Neural progenitor cell (in vitro differentiated cells): Measurements from ENCODE around the gene EXOC4. TPM values are rescaled to one million over a fixed set of nuclear protein-coding genes. Genes with fewer than 3 reads are reported as not detected.

Source experiments
- DNase-seq: peaks from one replicate; pipeline ENCODE4 v3.0.0-alpha.2; 2016; ENCODE audit warnings: low spot score
- H2AFZ ChIP-seq: fragments of 200-600 bp; sonication (generic); replicated peaks from 2 replicates; pipeline ENCODE4 v1.6.1; 2016; ENCODE audit warnings: antibody characterized with exemption
- H3F3A ChIP-seq: fragments of 200-600 bp; sonication (generic); 2 replicates; pipeline ENCODE4 v1.6.1; 2016; ENCODE audit warnings: antibody characterized with exemption, low read depth
- H3K27ac ChIP-seq: fragments of 200-600 bp; sonication (generic); 2 replicates; pipeline ENCODE4 v1.5.1; 2016; ENCODE audit warnings: mild to moderate bottlenecking
- H3K27me3 ChIP-seq: fragments of 200-600 bp; sonication (generic); 2 replicates; pipeline ENCODE4 v1.6.1; 2016; ENCODE audit warnings: mild to moderate bottlenecking, moderate library complexity
- H3K36me3 ChIP-seq: fragments of 200-600 bp; sonication (generic); 2 replicates; pipeline ENCODE4 v1.5.1; 2016
- H3K4me1 ChIP-seq: fragments of 200-600 bp; sonication (generic); 2 replicates; pipeline ENCODE4 v1.6.1; 2016; ENCODE audit warnings: mixed run types
- H3K4me2 ChIP-seq: fragments of 200-600 bp; sonication (generic); 2 replicates; pipeline ENCODE4 v1.6.1; 2016
- H3K4me3 ChIP-seq: fragments of 200-600 bp; sonication (generic); 2 replicates; pipeline ENCODE4 v1.5.1; 2016
- H3K79me2 ChIP-seq: fragments of 200-600 bp; sonication (generic); 2 replicates; pipeline ENCODE4 v1.6.1; 2016; ENCODE audit warnings: low read depth
- H3K9ac ChIP-seq: fragments of 200-600 bp; sonication (generic); 2 replicates; pipeline ENCODE4 v1.6.1; 2016
- H3K9me3 ChIP-seq: fragments of 200-600 bp; sonication (generic); 2 replicates; pipeline ENCODE4 v1.5.1; 2016; ENCODE audit warnings: low read depth
- H4K20me1 ChIP-seq: fragments of 200-600 bp; sonication (generic); 2 replicates; pipeline ENCODE4 v1.6.1; 2016; ENCODE audit warnings: low read depth
- H3K27ac Mint-ChIP-seq: 3 replicates; pipeline ENCODE4 v1.8.0; 2021; ENCODE audit warnings: mixed read lengths
- H3K27me3 Mint-ChIP-seq: 2 replicates; pipeline ENCODE4 v1.8.0; 2022; ENCODE audit warnings: low read depth, mild to moderate bottlenecking, inconsistent platforms, moderate library complexity, mixed read lengths; ENCODE audit not compliant: insufficient read depth
- H3K36me3 Mint-ChIP-seq: 3 replicates; pipeline ENCODE4 v1.8.0; 2021; ENCODE audit warnings: mixed read lengths
- H3K4me1 Mint-ChIP-seq: 3 replicates; pipeline ENCODE4 v1.8.0; 2021; ENCODE audit warnings: mixed read lengths
- H3K4me3 Mint-ChIP-seq: 3 replicates; pipeline ENCODE4 v1.8.0; 2021; ENCODE audit warnings: mild to moderate bottlenecking, moderate library complexity, mixed read lengths
- H3K9me3 Mint-ChIP-seq: 3 replicates; pipeline ENCODE4 v1.8.0; 2020; ENCODE audit warnings: mixed read lengths
- CTCF ChIP-seq: fragments of 200-600 bp; sonication (generic); IDR thresholded peaks from 2 replicates; pipeline ENCODE4 v1.5.1; 2017; ENCODE audit warnings: antibody characterized with exemption, mild to moderate bottlenecking
- EZH2 ChIP-seq: fragments of 200-600 bp; sonication (generic); IDR thresholded peaks from 2 replicates; pipeline ENCODE4 v1.6.1; 2017; ENCODE audit warnings: antibody characterized with exemption, mild to moderate bottlenecking, moderate library complexity
- EZH2phosphoT487 ChIP-seq: fragments of 200-600 bp; sonication (generic); IDR thresholded peaks from 2 replicates; pipeline ENCODE4 v1.6.1; 2017; ENCODE audit warnings: antibody characterized with exemption
- total RNA-seq: library from RNA; depleted of rRNA; stranded (reverse); fragments of >200 nt; gene quantifications from 2 replicates; pipeline ENCODE4 v1.2.3, GENCODE V29; 2015; ENCODE audit warnings: low replicate concordance

Gene EXOC4
- total RNA-seq, 1 donor from 2014 or later: 129 TPM

- Mint-ChIP-seq H3K9me3 (peaks cover 8% of the 10 kb centered on the region), H3K27ac (no peak overlapping the region), H3K36me3 (peaks cover 7% of the 10 kb centered on the region), H3K27me3 (no peaks in the 10 kb centered on the region), H3K4me1 (peaks cover 5% of the 10 kb centered on the region), H3K4me3 (no peak overlapping the region)
- Histone ChIP-seq H3F3A (no peaks in the 10 kb centered on the region), H2AFZ (no peak overlapping the region), H3K36me3 (no peaks in the 10 kb centered on the region), H3K4me1 (no peaks in the 10 kb centered on the region), H3K9ac (no peak overlapping the region), H3K4me2 (no peak overlapping the region), H3K79me2 (no peaks in the 10 kb centered on the region), H3K9me3 (no peaks in the 10 kb centered on the region), H3K27me3 (no peaks in the 10 kb centered on the region), H3K27ac (no peak overlapping the region), H4K20me1 (no peaks in the 10 kb centered on the region), H3K4me3 (no peak overlapping the region)
- DNase-seq: no peak
- TF ChIP-seq EZH2phosphoT487: no peak
- TF ChIP-seq EZH2: no peak
- no peak for TF ChIP-seq CTCF
These were observed 393.8 kb downstream of the EXOC4 start for GRCh38 chr7:133646472-133647315.

GRCh38 chr7:133649593-133649992, 396.7 kb downstream of the EXOC4 start:
- peaks cover 6% of the 10 kb centered on the region for H3K9me3 Mint-ChIP-seq

GRCh38 chr7:133650069-133650468, 397.2 kb downstream of the EXOC4 start:
- Histone ChIP-seq H4K20me1 (no peaks in the 10 kb centered on the region), H3K4me2 (no peak overlapping the region), H3K79me2 (no peaks in the 10 kb centered on the region), H3K9ac (no peak overlapping the region), H3K27me3 (no peaks in the 10 kb centered on the region), H3K9me3 (no peaks in the 10 kb centered on the region), H3K36me3 (no peaks in the 10 kb centered on the region), H3K27ac (no peak overlapping the region), H3K4me1 (peaks cover 8% of the 10 kb centered on the region), H2AFZ (no peak overlapping the region), H3F3A (no peaks in the 10 kb centered on the region), H3K4me3 (no peak overlapping the region)
- H3K4me3 Mint-ChIP-seq: no peak overlapping the region
- H3K4me1 Mint-ChIP-seq: peaks cover 21% of the 10 kb centered on the region
- DNase-seq: no peak
- TF ChIP-seq EZH2 (no peak), CTCF (no peak), EZH2phosphoT487 (no peak)
- no peak overlapping the region for H3K27ac Mint-ChIP-seq
- H3K9me3 Mint-ChIP-seq: peaks cover 3% of the 10 kb centered on the region
- no peaks in the 10 kb centered on the region for H3K27me3 Mint-ChIP-seq
- H3K36me3 Mint-ChIP-seq: peaks cover 2% of the 10 kb centered on the region

More at GRCh38 chr7:133649593-133649992, 396.7 kb downstream of the EXOC4 start:
- no peak for TF ChIP-seq EZH2phosphoT487
- TF ChIP-seq CTCF: no peak
- TF ChIP-seq EZH2: no peak
- Mint-ChIP-seq H3K27me3 (no peaks in the 10 kb centered on the region), H3K4me1 (peaks cover 21% of the 10 kb centered on the region), H3K4me3 (no peak overlapping the region), H3K36me3 (peaks cover 2% of the 10 kb centered on the region), H3K27ac (no peak overlapping the region)
- H3K27me3 ChIP-seq: no peaks in the 10 kb centered on the region
- H3K4me2 ChIP-seq: no peak overlapping the region
- H3K9me3 ChIP-seq: no peaks in the 10 kb centered on the region
- H3K27ac ChIP-seq: no peak overlapping the region
- peaks cover 8% of the 10 kb centered on the region for H3K4me1 ChIP-seq
- no peak overlapping the region for H2AFZ ChIP-seq
- no peaks in the 10 kb centered on the region for H3F3A ChIP-seq
- no peaks in the 10 kb centered on the region for H3K36me3 ChIP-seq
- H3K4me3 ChIP-seq: no peak overlapping the region
- H3K9ac ChIP-seq: no peak overlapping the region
- H4K20me1 ChIP-seq: no peaks in the 10 kb centered on the region
- no peak for DNase-seq
- no peaks in the 10 kb centered on the region for H3K79me2 ChIP-seq
